GM21447 (cell line): Measurements from ENCODE around the gene IL1R1.

Experiments used
- ATAC-seq: cut with Tn5 transposase; IDR thresholded peaks from one replicate; pipeline ENCODE4 v1.9.1; 2021; ENCODE audit not compliant: unreplicated experiment

IL1R1 gene

GRCh38 chr2:102197389-102198137 is 55.0 kb downstream of the IL1R1 start:
- no peak for ATAC-seq

GRCh38 chr2:102200539-102200938 is 58.0 kb downstream of the IL1R1 start:
- ATAC-seq: no peak

DNA sequence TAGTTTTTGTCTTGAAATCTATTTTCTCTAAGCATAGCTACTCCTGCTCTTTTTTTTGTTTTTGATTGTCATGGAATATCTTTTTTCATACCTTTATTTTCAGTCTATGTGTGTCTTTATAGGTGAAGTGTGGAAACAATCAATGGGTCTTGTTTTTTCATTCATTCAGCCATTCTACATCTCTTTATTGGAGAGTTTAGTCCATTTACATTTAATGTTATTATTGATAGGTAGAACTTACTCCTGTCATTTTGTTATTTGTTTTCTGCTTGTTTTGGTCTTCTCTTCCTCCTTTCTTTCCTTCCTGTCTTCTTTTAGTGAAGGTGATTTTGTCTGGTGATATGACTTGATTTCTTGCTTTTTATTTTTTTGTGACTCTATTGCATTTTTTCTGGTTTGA is 62.1 kb downstream of the IL1R1 start:
- ATAC-seq: no peak

DNA sequence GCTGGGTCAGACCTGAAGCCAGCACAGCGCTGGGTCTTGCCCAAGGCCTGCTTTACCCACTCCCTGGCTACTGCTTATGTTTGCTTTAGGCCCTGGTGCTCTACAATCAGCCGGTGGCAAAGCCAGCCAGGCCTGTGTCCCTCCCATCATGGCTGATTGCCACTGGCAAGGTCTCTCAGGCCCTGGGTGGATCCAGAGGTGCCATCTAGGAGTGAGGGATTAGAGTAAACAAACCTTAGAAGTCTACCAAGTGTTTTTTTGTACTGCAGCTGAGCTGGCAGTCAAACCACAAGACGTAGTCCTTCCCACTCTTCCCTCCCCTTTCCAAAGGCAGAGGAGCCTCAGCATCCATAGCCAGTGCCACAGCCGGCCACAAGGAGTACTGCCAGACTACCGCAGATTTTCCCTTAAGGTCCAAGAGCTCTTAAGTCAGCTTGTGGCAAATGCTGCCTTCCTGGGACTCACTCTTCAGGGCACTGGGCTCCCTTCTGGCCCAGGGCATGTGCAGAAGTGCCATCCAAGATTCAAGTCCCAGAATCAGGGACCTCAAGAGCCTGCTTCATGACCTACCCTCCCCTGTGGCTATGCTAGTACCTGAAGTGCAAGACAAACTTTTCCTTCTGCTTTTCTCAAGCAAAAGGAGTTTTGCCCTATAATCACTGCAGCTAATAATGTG is 64.3 kb downstream of the IL1R1 start:
- ATAC-seq: no peak

DNA sequence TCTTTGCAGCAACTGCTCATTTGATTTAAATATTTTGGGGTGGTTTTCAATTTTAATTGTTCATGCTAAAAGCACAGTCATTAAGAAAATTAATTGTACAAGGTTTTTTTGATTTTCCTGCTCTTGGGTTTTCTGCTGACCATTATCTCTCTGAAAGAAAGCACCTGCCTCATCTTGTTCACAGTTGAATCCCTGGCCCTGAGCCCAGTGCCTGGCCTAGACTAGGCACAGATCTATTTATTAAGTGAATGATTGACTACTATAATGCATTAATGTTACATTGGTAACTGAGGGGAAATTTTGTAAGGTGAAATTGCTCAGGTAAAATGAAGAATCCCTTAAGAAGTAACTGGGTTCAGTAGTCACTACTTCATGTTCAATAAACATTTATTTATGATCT is 66.2 kb downstream of the IL1R1 start:
- no peak for ATAC-seq

DNA sequence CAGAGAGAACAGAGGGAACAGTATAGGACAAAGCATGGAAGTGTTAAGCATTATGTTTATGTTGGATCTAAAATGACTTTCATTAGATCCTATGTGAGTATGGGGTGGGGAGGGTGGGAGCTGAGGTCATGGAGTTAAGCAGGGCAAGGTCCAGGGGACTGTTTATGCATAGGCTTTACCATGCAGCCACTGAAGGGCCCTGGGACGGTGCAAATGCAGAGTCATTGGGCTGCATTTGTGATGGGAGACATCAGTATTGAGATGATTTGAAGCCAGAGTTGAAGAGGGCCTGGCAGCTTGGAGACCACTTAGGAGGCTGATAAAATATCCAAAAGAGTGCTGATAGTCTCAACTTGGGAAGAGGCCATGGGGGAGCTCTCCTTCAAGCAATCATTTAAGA is 66.9 kb downstream of the IL1R1 start:
- ATAC-seq: no peak

GRCh38 chr2:102217032-102217431 is 74.5 kb downstream of the IL1R1 start:
- ATAC-seq: no peak

GRCh38 chr2:102224824-102225739 is 82.5 kb downstream of the IL1R1 start:
- no peak for ATAC-seq

DNA sequence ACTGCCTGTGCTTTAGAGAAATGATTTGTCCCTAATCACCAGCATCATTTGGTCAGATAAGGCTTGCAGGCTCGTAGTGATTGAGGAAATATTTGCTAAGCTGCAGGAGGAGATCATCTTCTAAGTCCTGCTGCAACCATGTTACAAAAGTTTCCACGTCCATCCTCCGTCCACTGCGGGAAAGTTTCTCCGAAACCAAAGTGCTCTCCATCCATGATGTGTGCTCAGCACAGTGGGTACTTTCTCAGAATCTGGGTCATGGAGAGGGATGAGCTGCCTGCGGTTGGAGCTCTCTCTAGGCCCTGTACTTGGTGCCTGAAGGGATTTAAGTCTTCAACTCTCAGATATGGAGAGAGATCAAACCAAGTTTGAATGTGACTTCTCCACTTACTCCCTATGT is 83.6 kb downstream of the IL1R1 start:
- ATAC-seq: no peak

GRCh38 chr2:102226612-102227391 is 84.3 kb downstream of the IL1R1 start:
- ATAC-seq: no peak

- ATAC-seq: no peak
These were observed 86.7 kb downstream of the IL1R1 start for GRCh38 chr2:102229141-102229769.
